Measurements from ENCODE around the gene HSD17B14. TPM values are rescaled to one million over a fixed set of nuclear protein-coding genes. Genes with fewer than 3 reads are reported as not detected.

The HSD17B14 gene
- total and polyA plus RNA-seq, 2 of the 8 experiments (the other 6 are each of a cell fraction or from before 2014, with no cell fraction given): 8.4 to 25.5 TPM

DNA sequence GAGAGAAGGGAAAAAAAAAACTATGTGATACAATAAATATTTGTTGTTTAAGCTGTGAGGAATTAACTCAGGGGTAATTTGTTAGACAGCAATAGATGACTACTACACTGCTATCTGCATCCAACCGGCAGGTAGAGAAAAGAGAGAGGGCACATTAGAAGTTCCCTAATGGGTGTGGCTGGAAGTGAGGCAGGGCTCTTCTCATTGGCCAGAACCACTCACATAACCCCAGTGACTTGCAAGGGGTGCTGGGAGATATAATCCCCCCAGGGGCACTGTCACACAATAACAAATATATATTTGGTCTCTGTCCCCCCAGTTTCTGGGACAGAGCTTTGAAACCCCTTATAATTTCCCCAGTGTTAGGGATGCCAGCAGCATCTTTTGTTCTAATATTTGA is 56.7 kb downstream of the HSD17B14 start:
- H4K20me1 ChIP-seq (replicated peaks in 1 of 2; ENCODE audit: control insufficient read depth in 1 of 2, insufficient read depth in 2 of 2, low read length in 2 of 2): no peaks in the 10 kb centered on the region
- 0 out of 2 replicates have a peak, but pooled peaks cover 2% of the 10 kb centered on the region for H3K23me2 ChIP-seq (ENCODE audit: low read depth, low read length)
- FAIRE-seq (no peak), DNase-seq (ENCODE audit: low read depth in 1 of 2, low spot score in 2 of 2) (no peak)
- H2BK12ac ChIP-seq (ENCODE audit: low read depth, low read length): no peak overlapping the region
- TF ChIP-seq NRF1 (IDR thresholded peaks at IDR 0.05; ENCODE audit: low read depth, low read length) (no peak), CHD1 (IDR thresholded peaks at IDR 0.05; ENCODE audit: low read depth, low read length) (no peak), TCF12 (IDR thresholded peaks at IDR 0.05; ENCODE audit: low read depth, low read length) (no peak), PHF8 (conservative IDR thresholded peaks at IDR 0.05; ENCODE audit: low read depth, low read length) (no peak), KDM1A (IDR thresholded peaks at IDR 0.05; ENCODE audit: borderline replicate concordance, low read length) (no peak), SIRT6 (IDR thresholded peaks at IDR 0.05; ENCODE audit: low read length) (no peak), BACH1 (IDR thresholded peaks at IDR 0.05; ENCODE audit: low read length) (no peak), RBBP5 (IDR thresholded peaks at IDR 0.05; ENCODE audit: borderline replicate concordance, low read depth, low read length) (no peak), ZNF274 (IDR thresholded peaks at IDR 0.05; ENCODE audit: borderline replicate concordance, extremely low read depth, low read length) (no peak), SP2 (IDR thresholded peaks at IDR 0.05; ENCODE audit: low read length) (no peak)
- TF ChIP-seq, protein P1, sequence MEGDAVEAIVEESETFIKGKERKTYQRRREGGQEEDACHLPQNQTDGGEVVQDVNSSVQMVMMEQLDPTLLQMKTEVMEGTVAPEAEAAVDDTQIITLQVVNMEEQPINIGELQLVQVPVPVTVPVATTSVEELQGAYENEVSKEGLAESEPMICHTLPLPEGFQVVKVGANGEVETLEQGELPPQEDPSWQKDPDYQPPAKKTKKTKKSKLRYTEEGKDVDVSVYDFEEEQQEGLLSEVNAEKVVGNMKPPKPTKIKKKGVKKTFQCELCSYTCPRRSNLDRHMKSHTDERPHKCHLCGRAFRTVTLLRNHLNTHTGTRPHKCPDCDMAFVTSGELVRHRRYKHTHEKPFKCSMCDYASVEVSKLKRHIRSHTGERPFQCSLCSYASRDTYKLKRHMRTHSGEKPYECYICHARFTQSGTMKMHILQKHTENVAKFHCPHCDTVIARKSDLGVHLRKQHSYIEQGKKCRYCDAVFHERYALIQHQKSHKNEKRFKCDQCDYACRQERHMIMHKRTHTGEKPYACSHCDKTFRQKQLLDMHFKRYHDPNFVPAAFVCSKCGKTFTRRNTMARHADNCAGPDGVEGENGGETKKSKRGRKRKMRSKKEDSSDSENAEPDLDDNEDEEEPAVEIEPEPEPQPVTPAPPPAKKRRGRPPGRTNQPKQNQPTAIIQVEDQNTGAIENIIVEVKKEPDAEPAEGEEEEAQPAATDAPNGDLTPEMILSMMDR (IDR thresholded peaks at IDR 0.05; ENCODE audit: control extremely low read depth in 1 of 3, insufficient read depth in 1 of 3, low read depth in 1 of 3, low read length in 3 of 3): no peak
- CTCF ChIA-PET (ENCODE audit: partially characterized antibody): interaction anchor here (0.6 to 1.2 kb wide), 3 partner anchors 11 to 199 kb away, joined by 3 to 5 read pairs (median 3); no protein-coding TSS in a partner anchor
- no peak overlapping the region for H3K14ac ChIP-seq (ENCODE audit: insufficient read length)
- WGBS, 2 experiments (ENCODE audit: extremely low coverage in 1 of 2, insufficient coverage in 1 of 2, insufficient read length in 1 of 2, insufficient replicate concordance in 2 of 2, low coverage in 1 of 2, low lambda C conversion rate in 2 of 2, missing lambda C conversion rate in 1 of 2): 71% methylated on average over 1 of the region's 1 CpG; no CpG with 5 or more reads in 1 of the 2 experiments
- H3K4me2 ChIP-seq (ENCODE audit: insufficient read depth in 1 of 2, low read depth in 2 of 2, low read length in 2 of 2): no peak overlapping the region
- H3K79me1 ChIP-seq (ENCODE audit: low read depth, low read length): no peaks in the 10 kb centered on the region
- H4K8ac ChIP-seq (ENCODE audit: extremely low read depth, insufficient read depth, low read length): no peak overlapping the region
- POLR2A ChIA-PET (ENCODE audit: partially characterized antibody): interaction anchor here (0.7 to 2.5 kb wide), 4 partner anchors 10 to 26 kb away, joined by 3 to 11 read pairs (median 6); partner anchors contain the start of gene FGF21
- no peaks in the 10 kb centered on the region for H3K4me1 ChIP-seq (replicated peaks in 1 of 4; ENCODE audit: control insufficient read depth in 3 of 4, insufficient read depth in 4 of 4, low read length in 3 of 4)
- H3K56ac ChIP-seq (replicated peaks; ENCODE audit: insufficient read length, low read depth, low read length): no peak overlapping the region
- no peaks in the 10 kb centered on the region for H3K9me3 ChIP-seq (ENCODE audit: insufficient read depth in 2 of 2, low read depth in 1 of 2, low read length in 1 of 2)
- H4K5ac ChIP-seq (ENCODE audit: insufficient read length, low read depth, low read length): no peak overlapping the region
- no peak overlapping the region for H2BK5ac ChIP-seq (ENCODE audit: low read depth, low read length)
- no peak overlapping the region for H2BK120ac ChIP-seq (replicated peaks; ENCODE audit: low read depth, low read length)
- no peak overlapping the region for H2BK15ac ChIP-seq (ENCODE audit: low read length)
- H2AFZ ChIP-seq (ENCODE audit: low read length): no peak overlapping the region
- no peak overlapping the region for H3K9ac ChIP-seq (replicated peaks in 1 of 4; ENCODE audit: extremely low read depth in 1 of 4, low read depth in 3 of 4, low read length in 3 of 4)
- H3K36me3 ChIP-seq (ENCODE audit: control insufficient read depth in 2 of 4, insufficient read depth in 4 of 4, low read length in 3 of 4): no peaks in the 10 kb centered on the region
- no peak overlapping the region for H3K4ac ChIP-seq (replicated peaks; ENCODE audit: insufficient read length, low read depth, low read length)
- no peak overlapping the region for H2BK20ac ChIP-seq (ENCODE audit: low read length)
- H3K18ac ChIP-seq (ENCODE audit: extremely low read depth, low read length): no peak overlapping the region
- no peak overlapping the region for H4K91ac ChIP-seq (replicated peaks; ENCODE audit: insufficient read length, low read length)
- H3K23ac ChIP-seq (ENCODE audit: insufficient read length): no peak overlapping the region
- no peak overlapping the region for H3K4me3 ChIP-seq (ENCODE audit: extremely low read depth in 1 of 4, insufficient read depth in 2 of 4, low read depth in 3 of 4, low read length in 4 of 4)
- no peak overlapping the region for H2AK5ac ChIP-seq (ENCODE audit: low read depth, low read length)
- no peaks in the 10 kb centered on the region for H3K79me2 ChIP-seq (ENCODE audit: control insufficient read depth in 1 of 2, insufficient read depth in 2 of 2, low read length in 2 of 2)
- H3K27me3 ChIP-seq (replicated peaks in 1 of 4; ENCODE audit: control insufficient read depth in 3 of 4, extremely low read depth in 1 of 4, insufficient read depth in 3 of 4, low read length in 3 of 4): peaks cover 0 to 3% (median 0%) of the 10 kb centered on the region in 4 experiments; a peak in 3 of 7 replicates
- H3K27ac ChIP-seq (ENCODE audit: low read depth, low read length): no peak overlapping the region

Data from H1 (cell line).